Ascending aorta (tissue), 2 donors: ENCODE results near the gene SRC. TPM values are rescaled to one million over a fixed set of nuclear protein-coding genes. Genes with fewer than 3 reads are reported as not detected.
A peak's percentile ranks its signal among the peaks of the same experiment; 100 is the strongest.
"Not testable (repeated sequence)": the region's sequence is repeated elsewhere in the genome, so short reads cannot be mapped to it uniquely, and the experiment has no call there.

Experiments
- DNase-seq, 2 donors: peaks; one replicate each; pipeline ENCODE4 v3.0.0-alpha.2; 2019; ENCODE audit warnings: low spot score in 2 of 2
- H3K27ac ChIP-seq, 2 donors: fragments of 200-600 bp; sonication (generic); one replicate each; pipeline ENCODE4 v1.5.1; 2016 to 2017; ENCODE audit warnings: mild to moderate bottlenecking in 1 of 2
- H3K27me3 ChIP-seq: fragments of 200-600 bp; sonication (generic); one replicate; pipeline ENCODE4 v1.5.1; 2017
- H3K36me3 ChIP-seq, 2 donors: fragments of 200-600 bp; sonication (generic); one replicate each; pipeline ENCODE4 v1.5.1; 2016
- H3K4me1 ChIP-seq, 2 donors: fragments of 200-600 bp; sonication (generic); one replicate each; pipeline ENCODE4 v1.5.1; 2016 to 2017; ENCODE audit warnings: mild to moderate bottlenecking in 1 of 2
- H3K4me3 ChIP-seq, 2 donors: fragments of 200-600 bp; sonication (generic); one replicate each; pipeline ENCODE4 v1.5.1; 2016 to 2017; ENCODE audit warnings: mild to moderate bottlenecking in 1 of 2
- H3K9me3 ChIP-seq, 2 donors: fragments of 200-600 bp; sonication (generic); one replicate each; pipeline ENCODE4 v1.5.1; 2016
- intact Hi-C: fragments of 100-400 bp; cut with DNase I; formaldehyde crosslinking; loops from one replicate; pipeline ENCODE4 v1.15.1; 2023
- total RNA-seq: library from RNA; depleted of rRNA; stranded (reverse); fragments of >200 nt; gene quantifications from one replicate; pipeline ENCODE4 v1.1.0, GENCODE V29; 2016
- TF ChIP-seq, protein P1 (sequence below), 3 experiments: fragments of 200-600 bp in 2 of 3; fragments of 450-650 bp in 1 of 3; sonication (generic) in 2 of 3; IDR thresholded peaks; one replicate each; pipeline ENCODE4 v1.5.1; 2016 to 2019; ENCODE audit warnings: antibody characterized with exemption in 3 of 3, mild to moderate bottlenecking in 1 of 3, moderate library complexity in 1 of 3

Gene SRC
- total RNA-seq, 1 donor from 2014 or later: 67.4 TPM

DNA sequence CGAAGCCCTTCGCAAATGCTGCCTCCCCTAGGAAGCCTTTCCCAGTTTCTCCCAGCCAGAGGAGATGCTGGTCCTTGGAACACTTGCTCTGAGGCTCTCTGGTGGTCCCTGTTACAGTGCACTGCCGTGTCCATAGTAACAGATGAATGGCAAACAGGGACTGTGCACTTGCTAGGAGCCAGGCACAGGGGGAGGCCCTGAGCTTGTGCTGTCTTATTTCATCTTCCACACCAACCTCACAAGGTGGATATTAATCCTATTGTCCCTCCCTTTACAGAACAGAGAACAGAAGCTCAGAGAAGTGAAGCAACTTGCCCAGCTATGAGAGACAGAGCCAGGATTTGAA lies 19.0 kb downstream of the SRC start:
- peak overlapping the region in 1 of 2 donors; percentile 12 for H3K27ac ChIP-seq
- TF ChIP-seq, protein P1, sequence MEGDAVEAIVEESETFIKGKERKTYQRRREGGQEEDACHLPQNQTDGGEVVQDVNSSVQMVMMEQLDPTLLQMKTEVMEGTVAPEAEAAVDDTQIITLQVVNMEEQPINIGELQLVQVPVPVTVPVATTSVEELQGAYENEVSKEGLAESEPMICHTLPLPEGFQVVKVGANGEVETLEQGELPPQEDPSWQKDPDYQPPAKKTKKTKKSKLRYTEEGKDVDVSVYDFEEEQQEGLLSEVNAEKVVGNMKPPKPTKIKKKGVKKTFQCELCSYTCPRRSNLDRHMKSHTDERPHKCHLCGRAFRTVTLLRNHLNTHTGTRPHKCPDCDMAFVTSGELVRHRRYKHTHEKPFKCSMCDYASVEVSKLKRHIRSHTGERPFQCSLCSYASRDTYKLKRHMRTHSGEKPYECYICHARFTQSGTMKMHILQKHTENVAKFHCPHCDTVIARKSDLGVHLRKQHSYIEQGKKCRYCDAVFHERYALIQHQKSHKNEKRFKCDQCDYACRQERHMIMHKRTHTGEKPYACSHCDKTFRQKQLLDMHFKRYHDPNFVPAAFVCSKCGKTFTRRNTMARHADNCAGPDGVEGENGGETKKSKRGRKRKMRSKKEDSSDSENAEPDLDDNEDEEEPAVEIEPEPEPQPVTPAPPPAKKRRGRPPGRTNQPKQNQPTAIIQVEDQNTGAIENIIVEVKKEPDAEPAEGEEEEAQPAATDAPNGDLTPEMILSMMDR (IDR thresholded peaks at IDR 0.05): no peak
- no peaks in the 10 kb centered on the region for H3K27me3 ChIP-seq
- H3K36me3 ChIP-seq: peaks cover 7 to 28% of the 10 kb centered on the region in 2 donors
- DNase-seq: no peak
- H3K9me3 ChIP-seq: no peaks in the 10 kb centered on the region
- H3K4me1 ChIP-seq: peaks cover 0 to 5% of the 10 kb centered on the region in 2 donors
- H3K4me3 ChIP-seq: no peak overlapping the region
- intact Hi-C loops: no loop called here

DNA sequence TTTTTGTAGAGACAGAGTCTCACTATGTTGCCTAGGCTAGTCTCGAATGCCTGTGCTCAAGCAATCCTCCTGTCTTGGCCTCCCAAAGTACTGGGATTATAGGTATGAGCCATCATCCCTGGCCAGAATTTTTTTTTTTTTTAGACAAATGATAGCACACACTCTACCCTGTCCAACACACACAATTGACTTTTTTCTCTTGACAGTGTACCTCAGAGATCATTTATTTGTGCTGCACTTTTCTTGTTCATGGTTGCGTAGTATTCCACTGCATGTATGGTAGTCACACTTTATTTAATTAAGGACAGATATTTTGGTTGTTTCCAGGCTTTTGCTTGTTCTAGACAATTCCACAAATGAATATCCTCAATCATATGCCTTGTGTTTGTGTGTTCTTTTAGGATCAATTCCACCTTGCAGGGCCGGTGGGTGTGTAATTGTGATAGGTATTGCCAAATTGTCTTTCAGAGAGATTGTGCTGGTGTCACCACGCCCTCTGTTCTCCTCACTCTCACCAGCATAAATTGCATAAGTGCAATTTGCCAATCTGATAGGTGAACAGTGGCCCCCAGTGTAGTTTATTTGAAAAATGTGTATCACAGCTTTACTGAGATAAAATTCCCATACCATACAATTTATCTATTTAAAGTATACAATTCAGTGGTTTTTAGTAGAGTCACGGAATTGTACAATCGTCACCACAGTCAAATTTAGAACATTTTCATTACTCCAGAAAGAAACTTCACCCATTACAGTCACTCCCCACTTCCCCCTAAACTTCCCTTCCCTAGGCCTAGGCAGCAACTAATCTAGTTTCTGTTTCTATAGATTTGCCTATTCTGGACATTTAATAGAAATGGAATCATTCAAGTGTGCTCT lies 20.1 kb downstream of the SRC start:
- no peak for DNase-seq
- Histone ChIP-seq H3K27ac (no peak overlapping the region), H3K4me3 (no peak overlapping the region), H3K27me3 (no peaks in the 10 kb centered on the region), H3K9me3 (no peaks in the 10 kb centered on the region), H3K36me3 (peaks cover 7 to 28% of the 10 kb centered on the region in 2 donors), H3K4me1 (peaks cover 0 to 3% of the 10 kb centered on the region in 2 donors)
- intact Hi-C loops: no loop called here
- TF ChIP-seq, protein P1 (IDR thresholded peaks at IDR 0.05): no peak

DNA sequence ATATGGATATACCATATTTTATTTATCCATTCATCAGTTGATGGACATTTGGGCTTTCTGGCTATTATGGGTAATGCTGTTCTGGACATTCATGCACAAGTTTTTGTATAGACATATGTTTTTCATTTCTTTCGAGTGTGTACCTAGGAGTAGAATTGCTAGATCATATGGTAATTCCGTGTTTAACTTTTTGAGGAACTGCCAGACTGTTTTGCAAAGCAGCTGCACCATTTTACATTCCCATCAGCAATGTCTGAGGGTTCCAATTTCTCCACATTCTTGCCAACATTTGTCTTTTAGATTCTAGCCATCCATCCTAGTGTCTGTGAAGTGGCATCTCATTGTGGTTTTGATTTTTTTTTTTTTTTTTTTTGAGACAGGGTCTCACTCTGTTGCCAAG lies 20.8 kb downstream of the SRC start:
- Histone ChIP-seq H3K27me3 (no peaks in the 10 kb centered on the region), H3K4me3 (no peak overlapping the region), H3K27ac (no peak overlapping the region), H3K9me3 (no peaks in the 10 kb centered on the region), H3K4me1 (no peaks in the 10 kb centered on the region), H3K36me3 (peaks cover 7 to 28% of the 10 kb centered on the region in 2 donors)
- intact Hi-C loops: no loop called here
- DNase-seq: no peak
- TF ChIP-seq, protein P1 (IDR thresholded peaks at IDR 0.05): no peak

DNA sequence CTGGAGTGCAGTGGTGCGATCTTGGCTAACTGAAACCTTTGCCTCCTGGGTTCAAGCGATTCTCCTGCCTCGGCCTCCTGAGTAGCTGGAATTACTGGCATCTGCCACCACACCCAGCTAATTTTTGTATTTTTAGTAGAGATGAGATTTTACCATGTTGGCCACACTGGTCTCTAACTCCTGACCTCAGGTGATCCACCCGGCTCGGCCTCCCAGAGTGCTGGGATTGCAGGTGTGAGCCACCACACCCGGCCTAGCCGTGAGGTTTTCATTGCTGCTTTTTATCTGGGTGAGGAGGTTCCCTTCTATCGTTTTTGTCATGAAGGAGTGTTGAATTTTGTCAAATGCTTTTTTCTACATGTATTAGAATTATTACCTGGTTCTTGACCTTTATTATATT lies 23.9 kb downstream of the SRC start:
- Histone ChIP-seq H3K27me3 (no peaks in the 10 kb centered on the region), H3K27ac (no peak overlapping the region), H3K4me3 (no peak overlapping the region), H3K4me1 (no peaks in the 10 kb centered on the region), H3K36me3 (peaks cover 7 to 27% of the 10 kb centered on the region in 2 donors), H3K9me3 (no peaks in the 10 kb centered on the region)
- no peak for DNase-seq
- intact Hi-C loops: no loop called here
- TF ChIP-seq, protein P1 (IDR thresholded peaks at IDR 0.05): no peak

DNA sequence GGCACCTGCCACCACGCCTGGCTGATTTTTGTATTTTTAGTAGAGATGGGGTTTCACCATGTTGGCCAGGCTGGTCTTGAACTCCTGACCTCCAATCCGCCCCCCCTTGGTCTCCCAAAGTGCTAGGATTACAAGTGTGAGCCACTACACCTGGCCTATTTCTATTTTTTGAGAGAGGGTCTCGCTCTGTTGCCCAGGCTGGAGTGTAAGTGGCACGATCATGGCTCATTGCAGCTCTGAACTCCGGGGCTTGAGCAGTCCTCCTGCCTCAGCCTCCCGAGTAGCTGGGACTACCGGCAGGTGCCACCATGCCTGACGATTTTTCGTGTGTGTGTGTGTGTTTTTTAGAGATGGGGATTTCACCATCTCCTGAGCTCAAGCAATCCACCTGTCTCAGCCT lies 25.9 kb downstream of the SRC start:
- DNase-seq: peak in 1 of 2 donors; percentile 50
- intact Hi-C loops: not testable (repeated sequence)

DNA sequence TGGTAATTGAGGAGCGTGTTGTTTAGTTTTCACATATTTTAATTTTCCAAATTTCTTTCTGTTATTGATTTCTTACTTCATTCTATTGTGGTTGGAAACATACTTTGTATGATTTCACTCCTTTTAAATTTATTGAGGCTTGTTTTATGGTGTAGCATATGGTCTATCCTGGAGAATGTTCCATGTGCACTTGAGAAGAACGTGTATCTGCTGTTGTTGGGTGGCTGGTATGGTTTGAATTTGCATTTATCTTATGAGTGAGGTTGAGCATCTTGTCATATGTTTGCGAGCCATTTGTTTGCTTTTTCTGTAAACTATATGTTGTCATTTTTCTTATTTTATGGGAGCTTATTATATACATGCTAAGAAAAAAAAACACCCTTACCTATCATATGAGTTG lies 26.5 kb downstream of the SRC start:
- TF ChIP-seq, protein P1 (IDR thresholded peaks at IDR 0.05): no peak
- DNase-seq: no peak
- H3K4me1 ChIP-seq: no peaks in the 10 kb centered on the region
- peaks cover 0 to 28% of the 10 kb centered on the region in 2 donors for H3K36me3 ChIP-seq
- intact Hi-C loops: no loop called here
- no peaks in the 10 kb centered on the region for H3K9me3 ChIP-seq
- no peak overlapping the region for H3K27ac ChIP-seq
- H3K4me3 ChIP-seq: no peak overlapping the region
- no peaks in the 10 kb centered on the region for H3K27me3 ChIP-seq

More for the DNA sequence above, 25.9 kb downstream of the SRC start:
- not testable (repeated sequence) for H3K4me1 ChIP-seq, H3K27me3 ChIP-seq, H3K9me3 ChIP-seq, H3K27ac ChIP-seq, H3K4me3 ChIP-seq
- peaks cover 0 to 30% of the 10 kb centered on the region in 2 donors for H3K36me3 ChIP-seq
